ENCODE data around the gene GGA2. TPM values are rescaled to one million over a fixed set of nuclear protein-coding genes. Genes with fewer than 3 reads are reported as not detected.
A peak's percentile ranks its signal among the peaks of the same experiment; 100 is the strongest.

GGA2 gene
- total RNA-seq, 2 donors from 2014 or later, result 60.1 to 60.3 TPM

DNA sequence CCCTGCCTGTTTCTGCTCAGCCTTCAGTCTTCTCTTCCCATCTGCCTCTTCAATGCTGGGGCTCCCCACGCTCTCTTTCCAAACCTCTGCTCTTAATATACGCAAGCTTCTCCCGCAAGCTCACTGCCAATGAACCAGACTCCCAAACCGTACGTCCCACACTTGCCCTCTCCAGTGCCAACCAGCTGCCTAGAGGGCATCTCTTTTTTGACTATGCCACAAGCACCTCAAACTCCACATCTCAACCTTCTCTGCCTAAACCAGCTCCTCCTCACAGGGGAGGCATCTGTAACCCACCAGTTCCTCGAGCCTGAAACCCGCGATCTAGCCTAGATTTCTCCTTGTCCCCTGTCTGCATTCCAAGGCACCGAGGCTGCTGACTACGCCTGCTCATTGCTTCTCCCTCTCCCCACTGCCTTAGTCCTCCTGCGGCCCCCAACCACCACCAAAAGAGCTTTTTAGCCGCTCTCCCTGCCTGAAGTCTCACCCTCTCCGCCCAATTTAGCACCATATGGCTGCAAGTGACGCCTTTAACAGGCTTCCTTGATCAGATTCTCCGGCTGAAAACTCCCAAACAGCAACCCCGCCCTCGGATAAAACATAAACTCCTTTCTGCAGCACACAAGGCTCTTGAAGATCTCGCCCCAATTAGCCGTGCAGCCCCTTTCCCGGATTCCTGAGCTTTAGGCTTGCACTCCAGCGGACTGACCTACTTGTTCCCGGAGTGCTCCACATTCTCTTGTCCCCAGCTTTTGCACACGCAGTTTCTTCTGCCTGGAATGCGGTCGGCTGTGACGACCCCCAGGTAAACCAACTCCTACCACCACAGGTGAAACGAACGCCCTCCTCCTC is 1.5 kb downstream of the GGA2 start:
- DNase-seq (no peak), ATAC-seq (no peak)
- intact Hi-C loops (cut with DNase I), result no loop called here

GRCh38 chr16:23506606-23506994 is 3.7 kb downstream of the GGA2 start:
- intact Hi-C loops (cut with DNase I), result no loop called here
- no peak for ATAC-seq

DNA sequence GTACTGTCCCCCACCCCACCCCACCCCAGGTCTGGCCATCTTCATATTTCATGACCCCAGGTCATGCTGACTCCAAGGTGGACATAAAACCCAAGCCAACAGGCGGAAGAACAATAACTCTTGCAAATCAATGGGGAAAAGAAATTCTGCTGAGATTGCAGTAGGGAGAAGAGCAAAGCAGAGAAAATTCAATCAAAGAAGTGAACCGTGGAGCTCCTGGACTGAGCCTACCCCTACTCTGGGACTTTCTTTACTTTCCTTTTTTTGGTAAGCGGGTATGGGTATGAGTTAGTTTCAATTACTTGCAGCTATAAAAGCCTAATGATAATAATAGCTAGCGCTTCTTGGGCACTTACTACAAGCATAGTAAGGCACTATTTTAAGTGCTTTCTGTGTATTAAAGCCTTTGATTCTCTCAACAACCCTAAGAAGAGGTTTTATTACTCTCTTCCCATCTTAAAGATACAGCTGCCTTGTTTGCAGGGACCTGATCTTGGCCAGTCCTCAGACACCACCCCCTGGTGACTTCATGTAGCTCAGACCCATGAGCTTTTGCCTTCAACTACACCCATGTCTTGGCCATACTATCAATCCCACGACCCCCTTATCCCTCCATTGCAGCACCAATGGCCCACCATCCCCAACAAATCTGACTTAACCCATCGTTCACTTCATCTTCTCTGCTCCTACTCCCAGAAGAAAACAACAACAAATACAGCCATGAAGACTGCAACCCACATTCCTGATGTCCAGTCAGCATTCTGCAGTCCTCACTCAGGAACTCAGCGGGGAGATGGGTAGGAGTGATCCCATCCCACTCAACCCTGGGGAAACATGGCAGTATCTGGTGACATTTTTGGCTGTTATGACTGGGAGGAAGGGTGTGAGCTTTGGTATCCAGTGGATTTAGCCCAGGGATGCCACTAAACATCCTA is 4.4 kb downstream of the GGA2 start:
- intact Hi-C loops (cut with DNase I), result no loop called here
- DNase-seq (no peak), ATAC-seq (no peak)

More at GRCh38 chr16:23506606-23506994, 3.7 kb downstream of the GGA2 start:
- no peak for DNase-seq

DNA sequence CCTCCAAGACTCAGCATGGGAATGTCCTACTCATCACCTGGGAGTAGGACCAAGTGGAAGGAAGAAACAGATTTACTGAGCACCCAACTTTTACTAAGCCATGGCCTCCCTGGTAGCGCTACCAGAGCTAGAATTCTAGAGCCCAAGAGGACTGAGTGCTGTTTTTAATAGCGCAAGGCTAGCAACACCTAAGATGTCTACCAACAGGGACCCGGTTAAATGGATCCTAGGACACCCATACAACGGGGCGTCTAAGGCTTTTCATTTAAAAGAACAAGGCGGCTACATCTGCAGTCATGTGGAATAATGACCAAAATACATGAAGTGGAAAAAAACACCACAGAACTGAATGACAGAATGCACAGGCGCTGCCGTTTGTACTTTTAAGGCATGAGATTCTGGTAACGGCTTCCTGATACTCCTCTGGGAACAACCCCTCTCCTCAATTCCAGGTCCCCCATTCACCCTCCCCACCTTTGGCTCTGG is 5.1 kb downstream of the GGA2 start:
- intact Hi-C loops (cut with DNase I), result no loop called here
- ATAC-seq, result no peak
- no peak for DNase-seq

DNA sequence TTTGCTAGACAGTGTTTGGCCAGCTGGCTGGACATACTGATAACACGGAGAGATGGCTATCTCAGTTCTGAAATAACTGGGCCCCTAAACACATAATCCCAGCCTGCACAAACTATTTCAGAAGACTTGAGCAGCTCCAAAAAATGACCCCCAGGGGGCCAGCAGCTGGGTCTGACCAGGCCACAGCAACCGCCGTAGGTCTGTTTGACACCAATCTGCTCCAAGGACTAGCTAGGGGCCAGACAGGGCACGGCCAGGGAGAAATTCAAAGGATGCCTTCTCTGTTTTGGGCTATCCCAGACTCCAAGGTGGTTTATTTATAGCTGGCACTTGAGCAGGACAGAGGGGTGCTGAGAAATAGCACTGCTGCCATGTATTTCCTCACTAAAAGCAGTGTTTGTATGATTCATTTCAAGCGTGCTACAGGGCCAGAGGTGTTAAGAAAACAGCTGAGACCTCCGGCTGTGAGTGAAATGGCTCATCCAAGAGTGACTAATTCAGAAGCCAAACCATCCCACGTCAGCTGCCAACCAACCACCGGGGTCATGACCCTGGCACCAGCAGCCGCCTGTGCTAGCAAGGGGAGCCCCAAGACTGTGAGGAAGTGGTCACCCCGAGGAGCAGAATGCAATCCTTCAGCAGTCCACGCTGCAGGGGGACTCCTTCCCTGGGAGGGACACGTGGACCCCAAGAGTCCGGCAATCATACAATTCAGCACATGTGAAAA is 5.7 kb downstream of the GGA2 start:
- peak; percentile 76 for DNase-seq
- ATAC-seq, result peak; percentile 48 to 91
- intact Hi-C loops (cut with DNase I), result no loop called here

GRCh38 chr16:23504076-23504452 is 6.2 kb downstream of the GGA2 start:
- intact Hi-C loops (cut with DNase I), result no loop called here
- DNase-seq, result peak; percentile 49
- peak in 1 of 2 donors; percentile 52 for ATAC-seq

GRCh38 chr16:23502466-23502865 is 7.8 kb downstream of the GGA2 start:
- ATAC-seq (no peak), DNase-seq (no peak)
- intact Hi-C loops (cut with DNase I), result no loop called here

DNA sequence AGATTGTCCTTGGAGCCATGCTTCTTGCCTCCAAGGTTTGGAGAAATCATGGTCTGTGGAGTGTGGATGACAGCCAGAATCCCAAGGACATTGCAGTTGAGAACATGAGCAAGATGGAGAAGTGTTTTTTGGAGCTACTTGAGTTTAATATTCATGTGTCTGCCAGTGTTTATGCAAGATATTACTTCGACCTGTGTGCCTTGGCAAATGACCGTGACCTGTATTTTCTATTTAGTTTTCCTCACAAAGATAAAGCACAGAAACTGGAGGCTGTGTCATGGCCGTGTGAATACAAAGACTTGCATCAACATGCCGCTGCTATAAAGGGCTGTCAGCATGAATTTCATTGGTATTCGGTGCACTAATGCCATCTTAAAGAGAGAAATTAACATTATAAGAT is 9.0 kb downstream of the GGA2 start:
- intact Hi-C loops (cut with DNase I), result no loop called here
- no peak for DNase-seq
- no peak for ATAC-seq

DNA sequence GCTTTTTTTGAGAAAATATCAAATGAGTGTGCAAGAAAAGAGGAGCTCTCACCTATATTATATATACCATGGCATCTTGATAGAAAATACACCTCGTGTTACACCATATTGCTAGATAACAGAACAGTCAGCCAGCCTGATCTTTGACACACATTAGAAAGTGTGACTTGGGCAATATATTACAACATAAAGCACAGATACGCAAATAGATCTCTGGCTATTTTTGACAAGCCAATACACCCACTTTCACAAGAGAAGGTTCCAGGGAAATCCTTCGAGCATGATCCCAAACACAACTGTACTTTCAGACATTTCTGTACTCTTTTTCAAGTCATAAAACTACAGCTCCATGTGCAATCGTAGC is 9.4 kb downstream of the GGA2 start:
- intact Hi-C loops (cut with DNase I), result no loop called here

GRCh38 chr16:23500212-23500861 is 10.0 kb downstream of the GGA2 start:
- intact Hi-C loops (cut with DNase I), result no loop called here

More for the DNA sequence above, 9.4 kb downstream of the GGA2 start:
- no peak for DNase-seq
- no peak for ATAC-seq

GRCh38 chr16:23499801-23500200 is 10.5 kb downstream of the GGA2 start:
- DNase-seq, result no peak
- intact Hi-C loops (cut with DNase I), result no loop called here
- ATAC-seq, result no peak

More at GRCh38 chr16:23500212-23500861, 10.0 kb downstream of the GGA2 start:
- DNase-seq, result no peak
- no peak for ATAC-seq

DNA sequence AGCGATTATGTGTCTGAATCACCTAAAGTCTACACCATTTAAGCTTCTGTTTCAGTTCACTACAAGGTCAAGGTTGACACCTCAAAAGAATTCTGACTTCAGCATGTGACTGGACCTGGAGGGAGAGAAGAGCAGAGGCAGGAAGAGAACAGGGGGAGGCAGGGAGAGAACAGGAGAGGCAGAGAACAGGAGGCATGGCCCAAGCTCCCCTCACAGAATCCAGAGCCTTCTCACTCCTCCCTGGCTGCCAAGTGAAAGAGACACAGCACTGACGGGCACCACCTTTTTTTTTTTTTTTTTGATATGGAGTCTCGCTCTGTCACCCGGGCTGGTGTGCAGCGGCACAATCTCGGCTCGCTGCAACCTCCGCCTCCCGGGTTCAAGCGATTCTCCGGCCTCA is 11.4 kb downstream of the GGA2 start:
- no peak for DNase-seq
- ATAC-seq, result peak; percentile 44 to 51
- intact Hi-C loops (cut with DNase I), result no loop called here

GRCh38 chr16:23497543-23497868 is 12.8 kb downstream of the GGA2 start:
- ATAC-seq, result no peak
- intact Hi-C loops (cut with DNase I), result no loop called here
- DNase-seq, result no peak

DNA sequence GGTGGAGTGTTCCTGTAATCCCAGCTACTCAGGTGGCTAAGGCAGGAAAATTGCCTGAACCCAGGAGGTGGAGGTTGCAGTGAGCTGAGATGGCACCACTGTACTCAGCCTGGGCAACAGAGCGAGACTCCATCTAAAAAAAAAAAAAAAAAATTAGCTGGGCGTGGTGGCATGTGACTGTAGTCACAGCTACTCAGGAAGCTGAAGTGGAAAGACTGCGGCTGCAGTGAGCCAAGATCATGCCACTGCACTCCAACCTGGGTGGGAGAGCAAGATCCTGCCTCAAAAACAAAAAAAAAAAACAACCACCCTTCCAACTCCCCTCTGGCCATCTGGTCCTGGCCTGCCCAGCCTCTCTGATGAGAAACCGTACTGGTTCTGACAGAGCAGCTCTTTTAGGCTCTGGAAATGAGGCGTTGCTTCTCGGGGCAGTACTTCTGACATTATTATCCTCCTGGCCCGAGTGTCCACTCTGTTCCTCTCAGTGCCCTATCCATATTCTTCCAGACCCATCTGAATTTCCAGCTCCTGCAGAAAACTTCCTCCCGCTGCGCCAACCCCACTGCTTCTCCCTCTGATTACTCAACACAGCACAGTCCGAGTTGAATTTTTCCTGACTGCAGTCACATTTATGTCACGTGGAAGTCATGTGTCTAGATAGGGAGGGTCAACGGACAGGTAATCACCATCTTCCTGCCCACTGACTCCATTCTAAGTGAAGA is 13.3 kb downstream of the GGA2 start:
- intact Hi-C loops (cut with DNase I), result no loop called here
- ATAC-seq (peak; percentile 41 to 62), DNase-seq (no peak)

- intact Hi-C loops (cut with DNase I), result no loop called here
- no peak for ATAC-seq
- no peak for DNase-seq
Observed at GRCh38 chr16:23495671-23496070, 14.6 kb downstream of the GGA2 start.

DNA sequence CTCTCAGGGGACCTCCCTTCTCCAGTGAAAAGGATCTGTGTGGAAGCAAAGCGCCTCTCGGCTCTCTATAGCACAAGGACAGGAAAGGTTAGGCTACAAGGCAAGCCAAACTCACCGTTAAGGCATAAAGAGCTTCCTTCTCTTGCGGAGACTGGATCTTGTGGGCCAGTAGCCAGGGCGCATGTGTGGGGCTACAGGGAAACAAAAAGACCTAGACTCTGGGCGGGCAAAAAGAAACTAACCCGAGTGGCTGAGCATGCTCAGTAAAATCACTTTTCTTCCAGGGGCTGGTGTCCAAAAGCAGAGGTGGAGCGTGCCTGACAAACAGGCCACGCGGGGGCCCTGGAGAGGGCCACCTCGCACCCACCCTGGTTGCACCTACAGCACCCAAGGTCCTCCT is 16.1 kb downstream of the GGA2 start:
- DNase-seq (no peak), ATAC-seq (no peak)
- intact Hi-C loops (cut with DNase I), result no loop called here

DNA sequence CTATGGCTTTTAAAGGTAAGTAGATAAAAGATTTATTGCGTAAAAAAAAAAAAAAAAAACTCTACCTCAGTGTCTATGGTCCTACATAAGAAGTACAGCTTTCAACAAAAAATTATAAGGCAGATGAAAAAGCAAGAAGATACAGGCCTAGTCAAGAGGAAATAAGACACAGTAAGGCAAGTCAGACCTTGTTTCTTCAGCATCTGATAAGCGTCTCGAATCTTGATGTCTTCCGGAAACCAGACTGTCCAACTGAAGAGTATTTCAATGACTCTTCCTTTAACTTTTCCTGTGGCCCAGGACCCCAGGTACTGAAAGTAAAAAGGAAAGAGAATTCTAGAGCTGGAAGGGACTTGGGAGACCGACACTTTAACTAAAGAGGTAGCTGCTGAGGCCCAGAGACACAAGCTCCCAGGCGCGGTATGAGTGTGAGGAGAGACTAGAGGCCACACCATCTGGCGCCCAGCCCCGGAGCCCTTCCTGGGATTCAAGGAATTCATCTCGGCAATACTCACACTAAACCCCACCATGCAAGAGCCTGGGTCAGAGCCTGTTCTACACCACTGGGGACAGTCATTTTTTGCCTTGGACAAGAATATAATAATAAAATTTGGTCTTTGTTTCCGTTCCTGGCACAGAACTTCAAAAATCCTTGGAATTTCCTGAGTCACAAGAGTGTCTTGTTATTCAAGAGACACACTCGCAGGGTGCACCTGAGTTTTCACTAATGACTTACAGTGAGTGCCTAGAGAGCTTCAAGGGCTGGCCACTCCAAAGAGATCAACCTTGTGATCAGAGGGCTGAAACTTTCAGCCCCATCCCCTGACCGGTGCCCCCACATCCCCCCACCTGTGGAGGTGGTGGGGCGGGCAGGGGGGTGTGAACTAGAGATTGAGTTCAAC is 18.6 kb downstream of the GGA2 start:
- ATAC-seq (no peak), DNase-seq (no peak)
- intact Hi-C loops (cut with DNase I), result no loop called here

GRCh38 chr16:23486480-23486879 is 23.8 kb downstream of the GGA2 start:
- intact Hi-C loops (cut with DNase I), result no loop called here
- ATAC-seq (no peak), DNase-seq (no peak)
